Epithelial cell of esophagus (primary cell): ENCODE results near the gene RCC1.
A peak's percentile ranks its signal among the peaks of the same experiment; 100 is the strongest.

ENCODE experiments used
- DNase-seq: peaks from one replicate; pipeline ENCODE4 v3.0.0; 2010; ENCODE audit warnings: low read depth
- H3K4me3 ChIP-seq: 2 replicates; pipeline ENCODE4 v1.5.1; 2011; ENCODE audit warnings: mild to moderate bottlenecking, low read length, control low read depth
- TF ChIP-seq, protein P1 (sequence below): IDR thresholded peaks from 2 replicates; pipeline ENCODE4 v1.5.1; 2011; ENCODE audit warnings: low read depth, mild to moderate bottlenecking, low read length, control low read depth, inconsistent platforms; ENCODE audit not compliant: insufficient read depth; ENCODE audit errors: missing control alignments

The RCC1 gene

DNA sequence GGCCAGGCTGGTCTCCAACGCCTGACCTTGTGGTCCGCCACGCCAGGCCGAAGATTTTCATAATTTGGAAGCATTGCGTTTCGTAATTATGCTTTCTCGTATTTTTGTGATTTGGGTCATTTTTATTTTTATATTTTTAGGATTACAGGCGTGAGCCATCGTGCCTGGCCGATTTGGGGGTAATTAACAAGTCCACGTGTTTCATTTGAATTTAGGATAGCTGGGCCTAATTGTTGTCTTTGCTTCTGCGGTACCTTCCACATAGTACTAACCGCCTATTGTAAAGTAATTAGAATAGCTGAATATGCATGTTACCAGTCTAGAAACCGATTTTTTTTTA is 1.0 kb downstream of the RCC1 start:
- TF ChIP-seq, protein P1, sequence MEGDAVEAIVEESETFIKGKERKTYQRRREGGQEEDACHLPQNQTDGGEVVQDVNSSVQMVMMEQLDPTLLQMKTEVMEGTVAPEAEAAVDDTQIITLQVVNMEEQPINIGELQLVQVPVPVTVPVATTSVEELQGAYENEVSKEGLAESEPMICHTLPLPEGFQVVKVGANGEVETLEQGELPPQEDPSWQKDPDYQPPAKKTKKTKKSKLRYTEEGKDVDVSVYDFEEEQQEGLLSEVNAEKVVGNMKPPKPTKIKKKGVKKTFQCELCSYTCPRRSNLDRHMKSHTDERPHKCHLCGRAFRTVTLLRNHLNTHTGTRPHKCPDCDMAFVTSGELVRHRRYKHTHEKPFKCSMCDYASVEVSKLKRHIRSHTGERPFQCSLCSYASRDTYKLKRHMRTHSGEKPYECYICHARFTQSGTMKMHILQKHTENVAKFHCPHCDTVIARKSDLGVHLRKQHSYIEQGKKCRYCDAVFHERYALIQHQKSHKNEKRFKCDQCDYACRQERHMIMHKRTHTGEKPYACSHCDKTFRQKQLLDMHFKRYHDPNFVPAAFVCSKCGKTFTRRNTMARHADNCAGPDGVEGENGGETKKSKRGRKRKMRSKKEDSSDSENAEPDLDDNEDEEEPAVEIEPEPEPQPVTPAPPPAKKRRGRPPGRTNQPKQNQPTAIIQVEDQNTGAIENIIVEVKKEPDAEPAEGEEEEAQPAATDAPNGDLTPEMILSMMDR, result no peak
- peak overlapping the region; percentile 98 for H3K4me3 ChIP-seq
- DNase-seq, result no peak

DNA sequence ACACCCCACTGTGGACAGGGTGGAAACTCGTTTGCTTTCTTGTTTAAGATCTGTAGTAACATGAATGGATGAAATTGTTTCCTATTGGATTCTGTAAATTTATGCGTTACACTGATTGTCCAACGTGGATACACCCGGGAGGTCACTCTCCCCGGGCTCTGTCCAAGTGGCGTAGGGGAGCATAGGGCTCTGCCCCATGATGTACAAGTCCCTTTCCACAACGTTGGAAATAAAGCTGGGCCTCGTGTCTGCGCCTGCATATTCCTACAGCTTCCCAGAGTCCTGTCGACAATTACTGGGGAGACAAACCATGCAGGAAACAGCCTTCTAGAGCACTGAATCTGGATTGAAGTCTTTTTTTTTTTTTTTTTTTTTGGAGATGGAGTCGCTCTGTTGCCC is 1.4 kb downstream of the RCC1 start:
- TF ChIP-seq, protein P1, result no peak
- peak overlapping the region; percentile 98 for H3K4me3 ChIP-seq
- no peak for DNase-seq

DNA sequence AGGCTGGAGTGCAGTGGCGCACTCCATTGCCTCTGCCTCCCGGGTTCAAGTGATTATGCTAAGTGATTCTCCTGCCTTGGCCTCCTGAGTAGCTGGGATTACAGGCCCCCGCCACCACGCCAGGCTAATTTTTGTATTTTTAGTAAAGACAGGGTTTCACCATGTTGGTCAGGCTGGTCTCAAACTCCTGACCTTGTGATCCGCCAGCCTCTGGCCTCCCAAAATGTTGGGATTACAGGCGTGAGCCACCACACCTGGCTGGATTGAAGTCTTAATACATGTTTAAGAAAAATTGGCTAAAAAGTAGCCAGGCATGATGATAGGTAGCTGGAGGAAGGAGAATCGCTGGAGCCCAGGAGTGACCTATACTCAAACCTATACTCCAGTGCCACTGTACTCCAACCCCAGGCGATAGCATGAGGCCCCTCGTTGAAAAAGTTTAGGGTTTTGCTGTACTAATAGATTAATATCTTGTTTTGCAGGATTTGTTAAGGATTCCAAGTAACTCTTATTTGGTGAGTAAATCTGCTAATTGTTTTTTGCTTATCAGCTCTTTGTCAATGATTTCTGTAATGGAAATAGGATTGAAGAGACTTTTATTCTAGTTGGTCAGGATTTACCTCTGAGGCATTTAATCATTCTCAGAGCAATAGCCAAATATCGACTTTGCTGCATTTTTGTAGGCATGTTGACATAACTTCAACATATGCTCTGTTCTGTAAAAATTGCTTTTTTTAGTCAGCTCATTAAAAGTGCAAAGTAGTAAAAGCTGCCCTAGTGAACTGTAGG is 2.0 kb downstream of the RCC1 start:
- no peak for DNase-seq
- TF ChIP-seq, protein P1, result no peak
- peak overlapping the region; percentile 98 for H3K4me3 ChIP-seq

DNA sequence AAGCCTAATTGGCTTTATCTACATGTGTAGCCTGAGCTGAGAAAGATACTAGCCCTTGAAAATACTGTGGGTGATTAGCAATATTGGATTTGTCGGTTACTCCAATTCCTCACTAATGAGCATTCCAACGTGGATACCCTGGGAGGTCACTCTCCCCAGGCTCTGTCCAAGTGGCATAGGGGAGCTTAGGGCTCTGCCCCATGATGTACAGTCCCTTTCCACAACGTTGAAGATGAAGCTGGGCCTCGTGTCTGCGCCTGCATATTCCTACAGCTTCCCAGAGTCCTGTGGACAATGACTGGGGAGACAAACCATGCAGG is 2.6 kb downstream of the RCC1 start:
- TF ChIP-seq, protein P1, result no peak
- DNase-seq, result no peak
- peak overlapping the region; percentile 98 for H3K4me3 ChIP-seq

DNA sequence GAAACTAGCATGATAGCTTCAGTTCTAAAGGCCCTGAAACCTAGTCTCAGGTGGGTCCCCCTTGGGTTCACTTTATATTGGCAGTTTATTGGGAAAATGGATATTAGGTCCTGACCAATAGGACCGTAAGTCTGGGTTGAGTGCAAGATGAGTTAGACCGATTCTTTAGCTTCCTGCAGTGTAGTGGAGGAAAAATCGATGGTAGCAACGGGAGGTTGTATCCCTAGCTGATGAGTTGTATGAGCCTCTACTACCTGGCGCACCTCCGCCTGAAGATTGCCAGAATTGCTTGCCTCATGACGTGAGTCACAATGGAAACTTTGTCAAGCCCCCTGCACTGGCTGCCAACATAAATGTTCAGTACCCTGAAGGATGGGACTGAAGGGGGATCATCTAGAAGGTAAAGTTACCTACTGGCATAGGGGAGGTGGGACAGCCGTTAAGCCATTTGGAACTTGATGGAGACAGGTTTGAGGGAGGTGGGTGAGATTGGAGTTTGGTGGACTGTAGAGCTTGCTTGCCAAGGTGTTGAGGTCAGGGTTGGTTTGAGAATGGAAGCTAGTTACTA is 3.9 kb downstream of the RCC1 start:
- DNase-seq, result no peak
- H3K4me3 ChIP-seq, result peak overlapping the region; percentile 98
- TF ChIP-seq, protein P1, result no peak

DNA sequence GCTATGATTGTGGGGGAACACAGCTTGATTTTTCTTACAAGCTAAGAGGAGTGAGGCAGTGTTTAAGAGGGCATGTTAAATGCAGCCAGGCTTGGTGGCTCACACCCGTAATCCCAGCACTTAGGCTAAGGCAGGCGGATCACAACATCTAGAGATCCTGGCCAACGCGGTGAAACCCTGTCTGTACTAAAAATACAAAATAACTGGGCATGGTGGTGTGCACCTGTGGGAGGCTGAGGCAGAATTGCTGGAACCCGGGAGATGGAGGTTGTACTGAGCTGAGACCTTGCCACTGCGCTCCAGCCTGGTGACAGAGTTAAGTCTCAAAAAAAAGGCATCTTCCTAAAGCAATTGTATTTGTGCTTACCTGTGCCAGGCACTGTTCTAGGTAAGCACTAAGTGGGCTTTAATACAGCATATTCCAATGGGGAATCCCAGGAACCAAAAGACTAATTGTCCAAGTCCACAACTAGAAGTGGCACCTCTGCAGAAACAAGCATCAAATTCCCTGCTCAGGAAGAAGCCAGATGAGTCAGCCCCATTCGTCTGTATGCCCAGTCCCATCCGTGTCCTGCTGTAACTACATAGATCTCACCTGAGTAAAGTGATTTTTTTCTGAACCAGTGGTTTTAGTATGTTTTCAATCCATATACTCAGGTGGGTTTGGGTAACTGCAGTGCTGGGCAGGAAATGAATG is 4.6 kb downstream of the RCC1 start:
- peak; percentile 68 for DNase-seq
- TF ChIP-seq, protein P1, result no peak
- peak overlapping the region; percentile 10 for H3K4me3 ChIP-seq
